B cell (primary cell): Measurements from ENCODE around the gene PNPLA3.

Experiments used
- EZH2 ChIP-seq: IDR thresholded peaks from 2 replicates; pipeline ENCODE4 v1.6.1; 2012; ENCODE audit warnings: borderline replicate concordance, low read depth, mild to moderate bottlenecking, moderate library complexity, low read length; ENCODE audit not compliant: insufficient read depth, poor library complexity, severe bottlenecking
- TF ChIP-seq, protein P1 (sequence below): fragments of 200-600 bp; IDR thresholded peaks from one replicate; pipeline ENCODE4 v1.8.0; 2022; ENCODE audit warnings: antibody characterized with exemption, mild to moderate bottlenecking

DNA sequence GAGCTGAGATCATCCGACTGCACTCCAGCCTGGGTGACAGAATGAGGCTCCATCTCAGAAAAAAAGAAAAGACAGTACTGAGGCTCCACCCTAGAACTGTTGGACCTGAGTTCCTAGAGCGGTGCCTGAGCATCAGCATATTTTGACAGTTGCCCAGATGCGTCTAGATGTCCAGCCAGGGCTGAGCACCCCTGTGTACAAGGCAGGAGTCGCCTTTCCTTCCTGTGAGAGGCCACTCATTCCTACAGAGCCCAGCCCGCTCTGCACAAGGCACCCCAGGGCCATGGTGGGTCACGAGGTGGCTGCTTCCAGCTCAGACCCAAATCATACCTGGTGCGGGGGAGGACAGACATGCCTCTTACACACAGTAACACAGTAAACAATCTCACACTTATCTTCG lies 47.5 kb downstream of the PNPLA3 start:
- no peak for TF ChIP-seq EZH2
- TF ChIP-seq, protein P1, sequence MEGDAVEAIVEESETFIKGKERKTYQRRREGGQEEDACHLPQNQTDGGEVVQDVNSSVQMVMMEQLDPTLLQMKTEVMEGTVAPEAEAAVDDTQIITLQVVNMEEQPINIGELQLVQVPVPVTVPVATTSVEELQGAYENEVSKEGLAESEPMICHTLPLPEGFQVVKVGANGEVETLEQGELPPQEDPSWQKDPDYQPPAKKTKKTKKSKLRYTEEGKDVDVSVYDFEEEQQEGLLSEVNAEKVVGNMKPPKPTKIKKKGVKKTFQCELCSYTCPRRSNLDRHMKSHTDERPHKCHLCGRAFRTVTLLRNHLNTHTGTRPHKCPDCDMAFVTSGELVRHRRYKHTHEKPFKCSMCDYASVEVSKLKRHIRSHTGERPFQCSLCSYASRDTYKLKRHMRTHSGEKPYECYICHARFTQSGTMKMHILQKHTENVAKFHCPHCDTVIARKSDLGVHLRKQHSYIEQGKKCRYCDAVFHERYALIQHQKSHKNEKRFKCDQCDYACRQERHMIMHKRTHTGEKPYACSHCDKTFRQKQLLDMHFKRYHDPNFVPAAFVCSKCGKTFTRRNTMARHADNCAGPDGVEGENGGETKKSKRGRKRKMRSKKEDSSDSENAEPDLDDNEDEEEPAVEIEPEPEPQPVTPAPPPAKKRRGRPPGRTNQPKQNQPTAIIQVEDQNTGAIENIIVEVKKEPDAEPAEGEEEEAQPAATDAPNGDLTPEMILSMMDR: no peak
